ENCODE results near the gene PSMC4.
"Not testable (repeated sequence)": the region's sequence is repeated elsewhere in the genome, so short reads cannot be mapped to it uniquely, and the experiment has no call there.

Gene PSMC4

GRCh38 chr19:39946532-39946931, 24.4 kb upstream of the PSMC4 start:
- DNase-seq (ENCODE audit: low spot score): no peak

- no peak for DNase-seq (ENCODE audit: low spot score)
Observed at GRCh38 chr19:39949026-39949747, 21.8 kb upstream of the PSMC4 start.

GRCh38 chr19:39951065-39951650, 19.8 kb upstream of the PSMC4 start:
- DNase-seq (ENCODE audit: low spot score): no peak

GRCh38 chr19:39951686-39952085, 19.3 kb upstream of the PSMC4 start:
- DNase-seq (ENCODE audit: low spot score): no peak

- no peak for DNase-seq (ENCODE audit: low spot score)
Observed at GRCh38 chr19:39953915-39954314, 17.1 kb upstream of the PSMC4 start.

- not testable (repeated sequence) for DNase-seq (ENCODE audit: low spot score)
Observed at GRCh38 chr19:39957886-39958285, 13.1 kb upstream of the PSMC4 start.

GRCh38 chr19:39958942-39959341, 12.0 kb upstream of the PSMC4 start:
- DNase-seq (ENCODE audit: low spot score): not testable (repeated sequence)

- DNase-seq (ENCODE audit: low spot score): not testable (repeated sequence)
Observed at GRCh38 chr19:39959407-39959806, 11.6 kb upstream of the PSMC4 start.

- DNase-seq (ENCODE audit: low spot score): no peak
Observed at GRCh38 chr19:39963898-39964297, 7.1 kb upstream of the PSMC4 start.

- DNase-seq (ENCODE audit: low spot score): no peak
Observed at GRCh38 chr19:39966617-39967016, 4.3 kb upstream of the PSMC4 start.

- no peak for DNase-seq (ENCODE audit: low spot score)
Observed at GRCh38 chr19:39967561-39967960, 3.4 kb upstream of the PSMC4 start.

GRCh38 chr19:39968789-39969188, 2.2 kb upstream of the PSMC4 start:
- no peak for DNase-seq (ENCODE audit: low spot score)

- DNase-seq (ENCODE audit: low spot score): no peak
Observed at GRCh38 chr19:39969266-39969665, 1.7 kb upstream of the PSMC4 start.

- DNase-seq (ENCODE audit: low spot score): no peak
Observed at GRCh38 chr19:39969681-39970424, 1.1 kb upstream of the PSMC4 start.

- DNase-seq (ENCODE audit: low spot score): no peak
Observed at GRCh38 chr19:39970425-39970674, 615 bp upstream of the PSMC4 start.

- DNase-seq (ENCODE audit: low spot score): no peak
Observed at GRCh38 chr19:39971380-39972035, 543 bp downstream of the PSMC4 start.

- no peak for DNase-seq (ENCODE audit: low spot score)
Observed at GRCh38 chr19:39974377-39975155, 3.6 kb downstream of the PSMC4 start.

- no peak for DNase-seq (ENCODE audit: low spot score)
Observed at GRCh38 chr19:39982883-39983282, 11.9 kb downstream of the PSMC4 start.

- DNase-seq (ENCODE audit: low spot score): no peak
Observed at GRCh38 chr19:39983695-39984300, 12.8 kb downstream of the PSMC4 start.

- DNase-seq (ENCODE audit: low spot score): no peak
Observed at GRCh38 chr19:39986643-39987042, 15.7 kb downstream of the PSMC4 start.

- DNase-seq (ENCODE audit: low spot score): no peak
Observed at GRCh38 chr19:39987167-39987566, 16.2 kb downstream of the PSMC4 start.

- DNase-seq (ENCODE audit: low spot score): no peak
Observed at GRCh38 chr19:39987596-39987995, 16.6 kb downstream of the PSMC4 start.
